ENCODE data around the gene CDHR2. TPM values are rescaled to one million over a fixed set of nuclear protein-coding genes. Genes with fewer than 3 reads are reported as not detected.

Gene CDHR2
- total RNA-seq, 3 donors from 2014 or later: 69.0 to 184 (median 107) TPM

DNA sequence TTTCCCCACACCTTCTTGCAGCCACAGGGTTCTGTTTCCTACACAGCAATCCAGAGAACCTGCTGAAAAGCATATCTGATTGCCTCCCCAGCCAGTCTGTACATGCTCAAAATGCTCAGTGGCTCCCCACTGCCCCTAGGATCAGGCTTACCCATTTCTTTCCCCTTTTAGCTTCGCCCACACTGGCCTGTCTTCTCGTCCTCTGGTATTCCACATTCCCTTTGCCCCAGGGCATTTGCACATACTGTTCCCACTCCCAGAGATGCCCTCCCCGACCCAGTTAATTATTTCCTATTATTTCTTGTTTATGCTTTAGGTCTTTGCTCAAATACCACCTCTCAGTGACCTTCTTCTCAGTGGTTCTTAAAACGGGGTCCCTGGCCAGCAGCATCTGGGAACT is 91.5 kb downstream of the CDHR2 start:
- H3K4me3 ChIP-seq: no peak overlapping the region
- no peaks in the 10 kb centered on the region for H3K4me1 ChIP-seq (ENCODE audit: low read depth)
- ATAC-seq: no peak
- DNase-seq: no peak
- no peaks in the 10 kb centered on the region for H3K36me3 ChIP-seq (ENCODE audit: low read depth)
- intact Hi-C loops (cut with DNase I, micrococcal nuclease): no loop called here
- H3K9me3 ChIP-seq: no peaks in the 10 kb centered on the region
- TF ChIP-seq, protein P1, sequence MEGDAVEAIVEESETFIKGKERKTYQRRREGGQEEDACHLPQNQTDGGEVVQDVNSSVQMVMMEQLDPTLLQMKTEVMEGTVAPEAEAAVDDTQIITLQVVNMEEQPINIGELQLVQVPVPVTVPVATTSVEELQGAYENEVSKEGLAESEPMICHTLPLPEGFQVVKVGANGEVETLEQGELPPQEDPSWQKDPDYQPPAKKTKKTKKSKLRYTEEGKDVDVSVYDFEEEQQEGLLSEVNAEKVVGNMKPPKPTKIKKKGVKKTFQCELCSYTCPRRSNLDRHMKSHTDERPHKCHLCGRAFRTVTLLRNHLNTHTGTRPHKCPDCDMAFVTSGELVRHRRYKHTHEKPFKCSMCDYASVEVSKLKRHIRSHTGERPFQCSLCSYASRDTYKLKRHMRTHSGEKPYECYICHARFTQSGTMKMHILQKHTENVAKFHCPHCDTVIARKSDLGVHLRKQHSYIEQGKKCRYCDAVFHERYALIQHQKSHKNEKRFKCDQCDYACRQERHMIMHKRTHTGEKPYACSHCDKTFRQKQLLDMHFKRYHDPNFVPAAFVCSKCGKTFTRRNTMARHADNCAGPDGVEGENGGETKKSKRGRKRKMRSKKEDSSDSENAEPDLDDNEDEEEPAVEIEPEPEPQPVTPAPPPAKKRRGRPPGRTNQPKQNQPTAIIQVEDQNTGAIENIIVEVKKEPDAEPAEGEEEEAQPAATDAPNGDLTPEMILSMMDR (IDR thresholded peaks at IDR 0.05): no peak

DNA sequence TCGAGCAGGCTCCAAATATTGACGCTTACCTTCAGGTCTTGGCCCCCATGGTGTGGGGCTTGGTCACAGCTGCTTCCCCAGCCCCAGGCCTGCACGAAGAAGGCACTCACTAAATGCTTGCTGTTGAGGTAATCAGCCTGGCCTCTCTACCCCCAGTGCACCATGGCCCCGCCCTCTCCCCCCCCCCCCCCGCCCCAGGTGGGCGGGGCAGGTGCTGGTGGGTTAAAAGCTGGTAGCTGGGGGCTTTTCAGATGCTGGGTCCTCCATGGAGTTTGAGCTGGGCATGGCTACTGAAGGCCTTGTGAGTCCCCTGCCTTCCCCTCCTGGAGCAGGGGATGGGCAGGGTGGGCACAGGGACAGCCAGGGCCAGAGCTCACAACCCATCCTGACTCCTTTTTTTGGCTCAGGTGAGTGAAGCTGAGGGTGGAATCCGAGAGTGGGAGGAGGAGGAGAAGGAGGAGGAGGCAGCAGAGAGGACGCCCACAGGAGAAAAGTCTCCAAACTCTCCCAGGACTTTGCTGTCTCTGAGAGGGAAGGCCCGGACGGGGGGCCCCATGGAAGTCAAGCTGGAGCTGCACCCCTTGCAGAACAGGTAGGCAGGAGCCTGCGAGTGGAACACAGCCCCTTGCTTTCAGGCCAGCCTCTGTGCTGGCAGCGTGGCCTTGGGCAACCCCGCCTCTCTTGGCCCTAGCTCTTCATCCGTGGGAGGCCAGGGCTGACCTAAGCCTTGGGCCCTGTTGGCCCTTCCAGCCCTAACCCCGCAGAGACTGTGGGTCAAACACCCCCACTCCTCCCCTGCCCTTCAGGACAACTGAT is 93.7 kb downstream of the CDHR2 start:
- Histone ChIP-seq H3K36me3 (ENCODE audit: low read depth) (no peaks in the 10 kb centered on the region), H3K4me3 (no peak overlapping the region), H3K4me1 (ENCODE audit: low read depth) (peaks cover 4% of the 10 kb centered on the region), H3K9me3 (no peaks in the 10 kb centered on the region)
- intact Hi-C loops (cut with DNase I, micrococcal nuclease): no loop called here
- TF ChIP-seq, protein P1 (IDR thresholded peaks at IDR 0.05): no peak
- no peak for ATAC-seq
- DNase-seq: no peak

- H3K4me3 ChIP-seq: no peak overlapping the region
- H3K36me3 ChIP-seq (ENCODE audit: low read depth): no peaks in the 10 kb centered on the region
- H3K9me3 ChIP-seq: no peaks in the 10 kb centered on the region
- intact Hi-C loops (cut with DNase I, micrococcal nuclease): no loop called here
- TF ChIP-seq, protein P1 (IDR thresholded peaks at IDR 0.05): no peak
- DNase-seq (no peak), ATAC-seq (no peak)
- H3K4me1 ChIP-seq (ENCODE audit: low read depth): peaks cover 12% of the 10 kb centered on the region
Measured at GRCh38 chr5:176643491-176644219, 94.5 kb downstream of the CDHR2 start.

GRCh38 chr5:176644294-176644693 is 95.2 kb downstream of the CDHR2 start:
- ATAC-seq (no peak), DNase-seq (no peak)
- no peaks in the 10 kb centered on the region for H3K9me3 ChIP-seq
- intact Hi-C loops (cut with DNase I, micrococcal nuclease): no loop called here
- H3K4me3 ChIP-seq: no peak overlapping the region
- peaks cover 13% of the 10 kb centered on the region for H3K4me1 ChIP-seq (ENCODE audit: low read depth)
- no peaks in the 10 kb centered on the region for H3K36me3 ChIP-seq (ENCODE audit: low read depth)
- TF ChIP-seq, protein P1 (IDR thresholded peaks at IDR 0.05): no peak

- H3K9me3 ChIP-seq: no peaks in the 10 kb centered on the region
- peak in 1 of 3 donors; percentile 24 for DNase-seq
- ATAC-seq: no peak
- peaks cover 13% of the 10 kb centered on the region for H3K4me1 ChIP-seq (ENCODE audit: low read depth)
- H3K36me3 ChIP-seq (ENCODE audit: low read depth): no peaks in the 10 kb centered on the region
- TF ChIP-seq, protein P1 (IDR thresholded peaks at IDR 0.05): no peak
- intact Hi-C loops (cut with DNase I, micrococcal nuclease): no loop called here
- no peak overlapping the region for H3K4me3 ChIP-seq
Measured at GRCh38 chr5:176644878-176645670, 95.9 kb downstream of the CDHR2 start.

Small RNA genes lying within 50 kb of the gene (microRNA-seq; reads per million reads assigned to microRNA genes)
- not detected for gene MIR4281

Other genes with a start within 250 kb of the CDHR2 start
- 100 to 1,000 TPM in 2 of 3 donors, 10 to 100 TPM in 1; 63.4 to 106 (median 104) TPM for gene KIAA1191, start 187.6 kb upstream of the CDHR2 start, total RNA-seq
- gene ARL10, start 183.9 kb upstream of the CDHR2 start, total RNA-seq: 10 to 100 TPM in 1 of 3 donors, 1 to 10 TPM in 2; 2.1 to 12.2 (median 2.3) TPM
- 10 to 100 TPM; 17.0 to 22.9 (median 18.4) TPM for gene NOP16, start 160.7 kb upstream of the CDHR2 start, total RNA-seq
- 100 to 1,000 TPM; 186 to 257 (median 198) TPM for gene HIGD2A, start 160.6 kb upstream of the CDHR2 start, total RNA-seq
- 100 to 1,000 TPM; 144 to 234 (median 199) TPM for gene CLTB, start 132.8 kb upstream of the CDHR2 start, total RNA-seq
- gene FAF2, start 101.0 kb upstream of the CDHR2 start, total RNA-seq: 10 to 100 TPM; 33.1 to 36.1 (median 33.4) TPM
- gene RNF44, start 11.9 kb upstream of the CDHR2 start, total RNA-seq: 10 to 100 TPM; 70.2 to 98.4 (median 77.6) TPM
- gene GPRIN1, start 60.8 kb downstream of the CDHR2 start, total RNA-seq: 1 to 10 TPM; 1.6 to 2.4 (median 1.6) TPM
- under 1 TPM in 1 of 3 donors, not detected in 2; 0.89 TPM for gene SNCB, start 81.2 kb downstream of the CDHR2 start, total RNA-seq
- not detected for gene EIF4E1B, start 81.3 kb downstream of the CDHR2 start, total RNA-seq
- 10 to 100 TPM; 25.7 to 36.3 (median 31.9) TPM for gene TSPAN17, start 98.1 kb downstream of the CDHR2 start, total RNA-seq